Activated T-helper 2 cell treated with anti-CD3 and anti-CD28 coated beads, Interferon-gamma antibody, Interleukin-2, Interleukin-4, amounts not matched to agents 10 μg/mL and 5 μg/mL and 100 μg/mL, durations not matched to agents 14 hours and 24 hours and 36 hours (primary cell): Measurements from ENCODE around the gene PCCA. TPM values are rescaled to one million over a fixed set of nuclear protein-coding genes. Genes with fewer than 3 reads are reported as not detected.

Experiments
- DNase-seq: peaks from one replicate; pipeline ENCODE4 v3.0.0; 2021; ENCODE audit warnings: low spot score
- H3K27ac Mint-ChIP-seq: one replicate; pipeline ENCODE4 v1.8.0; 2021; ENCODE audit warnings: mixed read lengths
- H3K27me3 Mint-ChIP-seq: one replicate; pipeline ENCODE4 v1.8.0; 2021; ENCODE audit warnings: low read depth, mixed read lengths
- H3K36me3 Mint-ChIP-seq: one replicate; pipeline ENCODE4 v1.8.0; 2021; ENCODE audit warnings: low read depth, mixed read lengths
- H3K4me1 Mint-ChIP-seq: one replicate; pipeline ENCODE4 v1.8.0; 2021; ENCODE audit warnings: low read depth, mixed read lengths
- H3K4me3 Mint-ChIP-seq: one replicate; pipeline ENCODE4 v1.8.0; 2021; ENCODE audit warnings: low read depth, mild to moderate bottlenecking, moderate library complexity, mixed read lengths
- H3K9me3 Mint-ChIP-seq: one replicate; pipeline ENCODE4 v1.8.0; 2021; ENCODE audit warnings: mixed read lengths
- intact Hi-C: fragments of 100-400 bp; cut with micrococcal nuclease; formaldehyde crosslinking; loops from one replicate; pipeline ENCODE4 v1.15.1; 2023
- total RNA-seq: library from RNA; stranded (reverse); gene quantifications from 2 replicates; pipeline ENCODE4 v1.2.3, GENCODE V29; 2022

Gene PCCA
- total RNA-seq, 1 donor from 2014 or later = 6.7 TPM

- Mint-ChIP-seq H3K36me3 (no peaks in the 10 kb centered on the region), H3K9me3 (no peaks in the 10 kb centered on the region), H3K4me3 (no peak overlapping the region), H3K4me1 (no peaks in the 10 kb centered on the region), H3K27me3 (peaks cover 9% of the 10 kb centered on the region), H3K27ac (no peak overlapping the region)
- DNase-seq = no peak
- intact Hi-C loops = no loop called here
These were observed 202.7 kb downstream of the PCCA start for GRCh38 chr13:100291624-100292023.

GRCh38 chr13:100297413-100297812, 208.5 kb downstream of the PCCA start:
- no peaks in the 10 kb centered on the region for H3K27me3 Mint-ChIP-seq
- intact Hi-C loops = no loop called here
- DNase-seq = no peak
- H3K9me3 Mint-ChIP-seq = no peaks in the 10 kb centered on the region
- no peak overlapping the region for H3K4me3 Mint-ChIP-seq
- no peaks in the 10 kb centered on the region for H3K4me1 Mint-ChIP-seq
- no peaks in the 10 kb centered on the region for H3K36me3 Mint-ChIP-seq
- no peak overlapping the region for H3K27ac Mint-ChIP-seq

GRCh38 chr13:100298116-100298681, 209.3 kb downstream of the PCCA start:
- intact Hi-C loops = no loop called here
- Mint-ChIP-seq H3K27ac (no peak overlapping the region), H3K36me3 (no peaks in the 10 kb centered on the region), H3K9me3 (no peaks in the 10 kb centered on the region), H3K4me1 (no peaks in the 10 kb centered on the region), H3K27me3 (no peaks in the 10 kb centered on the region), H3K4me3 (no peak overlapping the region)
- no peak for DNase-seq

GRCh38 chr13:100298691-100299090, 209.8 kb downstream of the PCCA start:
- no peak overlapping the region for H3K27ac Mint-ChIP-seq
- no peaks in the 10 kb centered on the region for H3K4me1 Mint-ChIP-seq
- no peaks in the 10 kb centered on the region for H3K9me3 Mint-ChIP-seq
- H3K27me3 Mint-ChIP-seq = no peaks in the 10 kb centered on the region
- H3K4me3 Mint-ChIP-seq = no peak overlapping the region
- intact Hi-C loops = no loop called here
- DNase-seq = no peak
- H3K36me3 Mint-ChIP-seq = no peaks in the 10 kb centered on the region

GRCh38 chr13:100300243-100300642, 211.3 kb downstream of the PCCA start:
- H3K4me1 Mint-ChIP-seq = no peaks in the 10 kb centered on the region
- H3K27ac Mint-ChIP-seq = no peak overlapping the region
- no peaks in the 10 kb centered on the region for H3K36me3 Mint-ChIP-seq
- no peaks in the 10 kb centered on the region for H3K9me3 Mint-ChIP-seq
- no peak overlapping the region for H3K4me3 Mint-ChIP-seq
- no peak for DNase-seq
- H3K27me3 Mint-ChIP-seq = no peaks in the 10 kb centered on the region
- intact Hi-C loops = no loop called here

- Mint-ChIP-seq H3K27me3 (no peaks in the 10 kb centered on the region), H3K4me1 (no peaks in the 10 kb centered on the region), H3K27ac (no peak overlapping the region), H3K36me3 (no peaks in the 10 kb centered on the region), H3K9me3 (no peaks in the 10 kb centered on the region), H3K4me3 (no peak overlapping the region)
- no peak for DNase-seq
- intact Hi-C loops = no loop called here
These were observed 211.8 kb downstream of the PCCA start for GRCh38 chr13:100300708-100301107.

GRCh38 chr13:100301418-100301817, 212.5 kb downstream of the PCCA start:
- Mint-ChIP-seq H3K4me3 (no peak overlapping the region), H3K27ac (no peak overlapping the region), H3K9me3 (no peaks in the 10 kb centered on the region), H3K4me1 (no peaks in the 10 kb centered on the region), H3K36me3 (no peaks in the 10 kb centered on the region), H3K27me3 (no peaks in the 10 kb centered on the region)
- intact Hi-C loops = no loop called here
- no peak for DNase-seq

GRCh38 chr13:100302391-100302790, 213.5 kb downstream of the PCCA start:
- no peaks in the 10 kb centered on the region for H3K27me3 Mint-ChIP-seq
- H3K4me1 Mint-ChIP-seq = no peaks in the 10 kb centered on the region
- H3K27ac Mint-ChIP-seq = no peak overlapping the region
- no peak for DNase-seq
- intact Hi-C loops = no loop called here
- no peak overlapping the region for H3K4me3 Mint-ChIP-seq
- H3K9me3 Mint-ChIP-seq = no peaks in the 10 kb centered on the region
- H3K36me3 Mint-ChIP-seq = no peaks in the 10 kb centered on the region

GRCh38 chr13:100304229-100304628, 215.3 kb downstream of the PCCA start:
- H3K36me3 Mint-ChIP-seq = no peaks in the 10 kb centered on the region
- H3K27me3 Mint-ChIP-seq = no peaks in the 10 kb centered on the region
- no peak overlapping the region for H3K4me3 Mint-ChIP-seq
- DNase-seq = no peak
- no peaks in the 10 kb centered on the region for H3K9me3 Mint-ChIP-seq
- no peaks in the 10 kb centered on the region for H3K4me1 Mint-ChIP-seq
- intact Hi-C loops = no loop called here
- H3K27ac Mint-ChIP-seq = no peak overlapping the region

- Mint-ChIP-seq H3K27me3 (no peaks in the 10 kb centered on the region), H3K4me3 (no peak overlapping the region), H3K4me1 (no peaks in the 10 kb centered on the region), H3K36me3 (no peaks in the 10 kb centered on the region), H3K9me3 (no peaks in the 10 kb centered on the region), H3K27ac (no peak overlapping the region)
- intact Hi-C loops = no loop called here
- DNase-seq = no peak
These were observed 216.5 kb downstream of the PCCA start for GRCh38 chr13:100305398-100305797.

- Mint-ChIP-seq H3K27ac (no peak overlapping the region), H3K4me3 (no peak overlapping the region), H3K4me1 (no peaks in the 10 kb centered on the region), H3K27me3 (no peaks in the 10 kb centered on the region), H3K9me3 (no peaks in the 10 kb centered on the region), H3K36me3 (no peaks in the 10 kb centered on the region)
- DNase-seq = no peak
- intact Hi-C loops = no loop called here
These were observed 217.1 kb downstream of the PCCA start for GRCh38 chr13:100306030-100306429.

- H3K9me3 Mint-ChIP-seq = no peaks in the 10 kb centered on the region
- no peaks in the 10 kb centered on the region for H3K27me3 Mint-ChIP-seq
- H3K4me1 Mint-ChIP-seq = no peaks in the 10 kb centered on the region
- DNase-seq = no peak
- intact Hi-C loops = no loop called here
- no peaks in the 10 kb centered on the region for H3K36me3 Mint-ChIP-seq
- H3K27ac Mint-ChIP-seq = no peak overlapping the region
- no peak overlapping the region for H3K4me3 Mint-ChIP-seq
These were observed 217.6 kb downstream of the PCCA start for GRCh38 chr13:100306434-100306999.

- no peaks in the 10 kb centered on the region for H3K36me3 Mint-ChIP-seq
- no peak for DNase-seq
- intact Hi-C loops = no loop called here
- H3K27ac Mint-ChIP-seq = no peak overlapping the region
- no peaks in the 10 kb centered on the region for H3K4me1 Mint-ChIP-seq
- H3K9me3 Mint-ChIP-seq = no peaks in the 10 kb centered on the region
- no peaks in the 10 kb centered on the region for H3K27me3 Mint-ChIP-seq
- H3K4me3 Mint-ChIP-seq = no peak overlapping the region
These were observed 225.4 kb downstream of the PCCA start for GRCh38 chr13:100314132-100314910.
